A673 (cell line): ENCODE measurements around the gene DNPH1.

Source experiments
- EZH2 ChIP-seq: fragments of 200-600 bp; sonication (generic); IDR thresholded peaks from 2 replicates; pipeline ENCODE4 v1.6.1; 2017; ENCODE audit warnings: borderline replicate concordance, low read depth, mild to moderate bottlenecking, mixed read lengths, antibody characterized with exemption, low read length; ENCODE audit not compliant: poor library complexity, severe bottlenecking
- TF ChIP-seq, protein P1 (sequence below): fragments of 300-800, 200-600 bp; sonication (generic); conservative IDR thresholded peaks from 2 replicates; pipeline ENCODE4 v1.5.1; 2017; ENCODE audit warnings: low read depth, mild to moderate bottlenecking, antibody characterized with exemption, low read length, moderate library complexity, mixed read lengths

DNA sequence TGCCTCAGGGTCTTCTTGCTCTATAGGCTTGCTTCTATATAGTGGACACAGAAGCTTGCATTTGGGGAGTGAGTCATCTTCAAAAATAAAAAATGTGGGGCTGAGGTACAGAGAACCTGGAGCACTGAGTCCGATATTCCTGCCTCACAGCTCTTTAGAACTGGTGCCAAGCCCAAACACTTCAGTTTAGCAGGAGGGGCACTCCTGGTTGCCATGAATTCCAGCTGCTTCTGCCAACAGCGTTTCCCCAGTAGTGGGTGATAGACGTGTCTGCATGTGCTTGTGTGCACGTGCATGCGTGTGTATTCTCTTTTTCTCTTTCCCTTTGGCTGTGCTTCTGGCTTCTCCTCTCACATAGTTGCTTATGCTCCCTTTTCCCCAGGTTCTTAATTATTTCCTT, 11.9 kb downstream of the DNPH1 start:
- TF ChIP-seq, protein P1, sequence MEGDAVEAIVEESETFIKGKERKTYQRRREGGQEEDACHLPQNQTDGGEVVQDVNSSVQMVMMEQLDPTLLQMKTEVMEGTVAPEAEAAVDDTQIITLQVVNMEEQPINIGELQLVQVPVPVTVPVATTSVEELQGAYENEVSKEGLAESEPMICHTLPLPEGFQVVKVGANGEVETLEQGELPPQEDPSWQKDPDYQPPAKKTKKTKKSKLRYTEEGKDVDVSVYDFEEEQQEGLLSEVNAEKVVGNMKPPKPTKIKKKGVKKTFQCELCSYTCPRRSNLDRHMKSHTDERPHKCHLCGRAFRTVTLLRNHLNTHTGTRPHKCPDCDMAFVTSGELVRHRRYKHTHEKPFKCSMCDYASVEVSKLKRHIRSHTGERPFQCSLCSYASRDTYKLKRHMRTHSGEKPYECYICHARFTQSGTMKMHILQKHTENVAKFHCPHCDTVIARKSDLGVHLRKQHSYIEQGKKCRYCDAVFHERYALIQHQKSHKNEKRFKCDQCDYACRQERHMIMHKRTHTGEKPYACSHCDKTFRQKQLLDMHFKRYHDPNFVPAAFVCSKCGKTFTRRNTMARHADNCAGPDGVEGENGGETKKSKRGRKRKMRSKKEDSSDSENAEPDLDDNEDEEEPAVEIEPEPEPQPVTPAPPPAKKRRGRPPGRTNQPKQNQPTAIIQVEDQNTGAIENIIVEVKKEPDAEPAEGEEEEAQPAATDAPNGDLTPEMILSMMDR: no peak
- no peak for TF ChIP-seq EZH2
